Activated T-helper 2 cell treated with anti-CD3 and anti-CD28 coated beads, Interferon-gamma antibody, Interleukin-2, Interleukin-4, amounts not matched to agents 10 μg/mL and 5 μg/mL and 100 μg/mL, durations not matched to agents 14 hours and 24 hours and 36 hours (primary cell): ENCODE measurements around the gene ITPA. TPM values are rescaled to one million over a fixed set of nuclear protein-coding genes. Genes with fewer than 3 reads are reported as not detected.
"Not testable (repeated sequence)": the region's sequence is repeated elsewhere in the genome, so short reads cannot be mapped to it uniquely, and the experiment has no call there.

ENCODE experiments used
- DNase-seq: peaks from one replicate; pipeline ENCODE4 v3.0.0; 2021; ENCODE audit warnings: low spot score
- H3K27ac Mint-ChIP-seq: one replicate; pipeline ENCODE4 v1.8.0; 2021; ENCODE audit warnings: mixed read lengths
- H3K27me3 Mint-ChIP-seq: one replicate; pipeline ENCODE4 v1.8.0; 2021; ENCODE audit warnings: low read depth, mixed read lengths
- H3K36me3 Mint-ChIP-seq: one replicate; pipeline ENCODE4 v1.8.0; 2021; ENCODE audit warnings: low read depth, mixed read lengths
- H3K4me1 Mint-ChIP-seq: one replicate; pipeline ENCODE4 v1.8.0; 2021; ENCODE audit warnings: low read depth, mixed read lengths
- H3K4me3 Mint-ChIP-seq: one replicate; pipeline ENCODE4 v1.8.0; 2021; ENCODE audit warnings: low read depth, mild to moderate bottlenecking, moderate library complexity, mixed read lengths
- H3K9me3 Mint-ChIP-seq: one replicate; pipeline ENCODE4 v1.8.0; 2021; ENCODE audit warnings: mixed read lengths
- intact Hi-C: fragments of 100-400 bp; cut with micrococcal nuclease; formaldehyde crosslinking; loops from one replicate; pipeline ENCODE4 v1.15.1; 2023
- total RNA-seq: library from RNA; stranded (reverse); gene quantifications from 2 replicates; pipeline ENCODE4 v1.2.3, GENCODE V29; 2022

The ITPA gene
- total RNA-seq, 1 donor from 2014 or later = 87.8 TPM

- H3K27ac Mint-ChIP-seq = no peak overlapping the region
- peaks cover 11% of the 10 kb centered on the region for H3K4me1 Mint-ChIP-seq
- no peak for DNase-seq
- intact Hi-C loops = no loop called here
- H3K4me3 Mint-ChIP-seq = no peak overlapping the region
- H3K36me3 Mint-ChIP-seq = peaks cover 53% of the 10 kb centered on the region
- H3K9me3 Mint-ChIP-seq = no peaks in the 10 kb centered on the region
- no peaks in the 10 kb centered on the region for H3K27me3 Mint-ChIP-seq
Observed at GRCh38 chr20:3199206-3199605, 10.1 kb upstream of the ITPA start.

GRCh38 chr20:3199976-3200755 lies 9.1 kb upstream of the ITPA start:
- H3K27me3 Mint-ChIP-seq = no peaks in the 10 kb centered on the region
- H3K4me1 Mint-ChIP-seq = peaks cover 12% of the 10 kb centered on the region
- H3K36me3 Mint-ChIP-seq = peaks cover 49% of the 10 kb centered on the region
- no peaks in the 10 kb centered on the region for H3K9me3 Mint-ChIP-seq
- intact Hi-C loops = no loop called here
- H3K4me3 Mint-ChIP-seq = no peak overlapping the region
- DNase-seq = no peak
- no peak overlapping the region for H3K27ac Mint-ChIP-seq

GRCh38 chr20:3202965-3203314 lies 6.4 kb upstream of the ITPA start:
- peaks cover 30% of the 10 kb centered on the region for H3K36me3 Mint-ChIP-seq
- no peaks in the 10 kb centered on the region for H3K9me3 Mint-ChIP-seq
- no peaks in the 10 kb centered on the region for H3K27me3 Mint-ChIP-seq
- intact Hi-C loops = no loop called here
- DNase-seq = no peak
- peaks cover 11% of the 10 kb centered on the region for H3K4me1 Mint-ChIP-seq
- H3K27ac Mint-ChIP-seq = peak overlapping the region; percentile 98
- H3K4me3 Mint-ChIP-seq = peak overlapping the region; percentile 99

GRCh38 chr20:3203315-3204123 lies 5.8 kb upstream of the ITPA start:
- Mint-ChIP-seq H3K4me3 (peak overlapping the region; percentile 99), H3K36me3 (peaks cover 30% of the 10 kb centered on the region), H3K9me3 (no peaks in the 10 kb centered on the region), H3K4me1 (peaks cover 11% of the 10 kb centered on the region), H3K27ac (peak overlapping the region; percentile 98), H3K27me3 (no peaks in the 10 kb centered on the region)
- intact Hi-C loops = no loop called here
- DNase-seq = no peak

- Mint-ChIP-seq H3K4me3 (peak within 1 kb of the TSS; percentile 99), H3K27me3 (no peaks in the 10 kb centered on the region), H3K4me1 (peaks cover 14% of the 10 kb centered on the region), H3K9me3 (no peaks in the 10 kb centered on the region), H3K27ac (peak within 1 kb of the TSS; percentile 98), H3K36me3 (peaks cover 22% of the 10 kb centered on the region)
- DNase-seq = peak; percentile 87
- intact Hi-C loops = no loop called here
Observed at GRCh38 chr20:3204124-3204794, 5.0 kb upstream of the ITPA start, which contains the start of gene DDRGK1. Gene DDRGK1 (minus strand): TSS chr20:3204682. CDS start chr20:3204627, 55 bp downstream.

GRCh38 chr20:3208786-3209256 lies 477 bp upstream of the ITPA start:
- peaks cover 13% of the 10 kb centered on the region for H3K36me3 Mint-ChIP-seq
- no peaks in the 10 kb centered on the region for H3K9me3 Mint-ChIP-seq
- H3K27ac Mint-ChIP-seq = peak overlapping the region; percentile 85
- peaks cover 11% of the 10 kb centered on the region for H3K4me1 Mint-ChIP-seq
- peak overlapping the region; percentile 96 for H3K4me3 Mint-ChIP-seq
- no peak for DNase-seq
- intact Hi-C loops = loop anchor here (2.0 kb wide), 2 partner anchors 36 to 52 kb away; partner anchors contain the start of gene LZTS3
- H3K27me3 Mint-ChIP-seq = no peaks in the 10 kb centered on the region

GRCh38 chr20:3209946-3210317 lies 634 bp downstream of the ITPA start:
- peaks cover 9% of the 10 kb centered on the region for H3K4me1 Mint-ChIP-seq
- intact Hi-C loops = loop anchor here (2.0 kb wide), 2 partner anchors 37 to 53 kb away; partner anchors contain the start of gene LZTS3
- peak overlapping the region; percentile 87 for H3K27ac Mint-ChIP-seq
- peaks cover 16% of the 10 kb centered on the region for H3K36me3 Mint-ChIP-seq
- peak overlapping the region; percentile 96 for H3K4me3 Mint-ChIP-seq
- no peak for DNase-seq
- no peaks in the 10 kb centered on the region for H3K27me3 Mint-ChIP-seq
- H3K9me3 Mint-ChIP-seq = no peaks in the 10 kb centered on the region

GRCh38 chr20:3210346-3210745 lies 1.0 kb downstream of the ITPA start:
- Mint-ChIP-seq H3K4me1 (peaks cover 9% of the 10 kb centered on the region), H3K4me3 (peak overlapping the region; percentile 96)

GRCh38 chr20:3213226-3213625 lies 3.9 kb downstream of the ITPA start:
- no peak overlapping the region for H3K4me3 Mint-ChIP-seq
- no peaks in the 10 kb centered on the region for H3K9me3 Mint-ChIP-seq
- H3K27ac Mint-ChIP-seq = no peak overlapping the region
- H3K27me3 Mint-ChIP-seq = no peaks in the 10 kb centered on the region
- peaks cover 16% of the 10 kb centered on the region for H3K36me3 Mint-ChIP-seq
- no peak for DNase-seq
- peaks cover 9% of the 10 kb centered on the region for H3K4me1 Mint-ChIP-seq
- intact Hi-C loops = no loop called here

More at GRCh38 chr20:3210346-3210745, 1.0 kb downstream of the ITPA start:
- no peaks in the 10 kb centered on the region for H3K27me3 Mint-ChIP-seq
- H3K9me3 Mint-ChIP-seq = no peaks in the 10 kb centered on the region
- intact Hi-C loops = no loop called here
- DNase-seq = no peak
- H3K36me3 Mint-ChIP-seq = peaks cover 16% of the 10 kb centered on the region
- H3K27ac Mint-ChIP-seq = peak overlapping the region; percentile 33

GRCh38 chr20:3215359-3215917 lies 6.1 kb downstream of the ITPA start:
- not testable (repeated sequence) for H3K9me3 Mint-ChIP-seq, H3K27ac Mint-ChIP-seq, H3K27me3 Mint-ChIP-seq, H3K4me3 Mint-ChIP-seq, H3K4me1 Mint-ChIP-seq, DNase-seq
- H3K36me3 Mint-ChIP-seq = peaks cover 19% of the 10 kb centered on the region
- intact Hi-C loops = loop anchor here (5.0 kb wide), 1 partner anchor 62 kb away; no protein-coding TSS in a partner anchor

- H3K27me3 Mint-ChIP-seq = no peaks in the 10 kb centered on the region
Observed at GRCh38 chr20:3218307-3218988, 9.2 kb downstream of the ITPA start.

More at GRCh38 chr20:3218307-3218988, 9.2 kb downstream of the ITPA start:
- Mint-ChIP-seq H3K9me3 (no peaks in the 10 kb centered on the region), H3K27ac (no peak overlapping the region), H3K4me1 (peaks cover 4% of the 10 kb centered on the region), H3K4me3 (no peak overlapping the region), H3K36me3 (peaks cover 33% of the 10 kb centered on the region)
- intact Hi-C loops = loop anchor here (2.0 to 5.0 kb wide), 2 partner anchors 59 to 98 kb away; no protein-coding TSS in a partner anchor
- DNase-seq = peak; percentile 60
